NCI-H1105 (cell line): Measurements from ENCODE around the gene CDC26.
"Not testable (repeated sequence)": the region's sequence is repeated elsewhere in the genome, so short reads cannot be mapped to it uniquely, and the experiment has no call there.

Experiments used
- DNase-seq: peaks from one replicate; lab custom pipeline; 2025; lab: John Stamatoyannopoulos, UW

The CDC26 gene

DNA sequence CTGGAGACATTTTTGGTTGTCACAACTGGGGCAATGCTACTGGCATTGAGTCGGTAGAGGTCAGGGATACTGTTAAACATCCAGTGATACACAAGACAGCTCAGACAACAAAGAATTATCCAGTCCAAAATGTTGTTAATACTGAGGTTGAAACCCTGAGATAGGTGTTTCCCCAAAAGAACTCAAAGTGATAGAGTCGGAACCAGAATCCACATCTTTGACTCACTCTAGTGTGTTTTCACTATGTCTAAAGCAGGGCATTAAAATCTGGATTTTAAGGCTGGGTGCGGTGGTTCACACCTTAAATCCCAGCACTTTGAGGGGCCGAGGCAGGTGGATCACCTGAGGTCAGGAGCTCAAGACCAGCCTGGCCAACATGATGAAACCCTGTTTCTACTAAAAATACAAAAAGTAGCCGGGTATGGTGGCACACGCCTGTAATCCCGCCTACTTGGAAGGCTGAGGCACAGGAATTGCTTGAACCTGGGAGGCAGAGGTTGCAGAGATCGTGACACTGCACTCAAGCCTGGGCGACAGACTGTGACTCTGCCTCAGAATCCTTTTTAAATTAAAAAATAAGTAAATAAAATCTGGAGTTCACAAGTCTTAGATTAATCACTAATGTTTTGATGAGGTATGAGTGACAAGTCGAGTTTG, 37.0 kb downstream of the CDC26 start:
- no peak for DNase-seq

- no peak for DNase-seq
Measured at GRCh38 chr9:113237026-113237425, 38.3 kb downstream of the CDC26 start.

DNA sequence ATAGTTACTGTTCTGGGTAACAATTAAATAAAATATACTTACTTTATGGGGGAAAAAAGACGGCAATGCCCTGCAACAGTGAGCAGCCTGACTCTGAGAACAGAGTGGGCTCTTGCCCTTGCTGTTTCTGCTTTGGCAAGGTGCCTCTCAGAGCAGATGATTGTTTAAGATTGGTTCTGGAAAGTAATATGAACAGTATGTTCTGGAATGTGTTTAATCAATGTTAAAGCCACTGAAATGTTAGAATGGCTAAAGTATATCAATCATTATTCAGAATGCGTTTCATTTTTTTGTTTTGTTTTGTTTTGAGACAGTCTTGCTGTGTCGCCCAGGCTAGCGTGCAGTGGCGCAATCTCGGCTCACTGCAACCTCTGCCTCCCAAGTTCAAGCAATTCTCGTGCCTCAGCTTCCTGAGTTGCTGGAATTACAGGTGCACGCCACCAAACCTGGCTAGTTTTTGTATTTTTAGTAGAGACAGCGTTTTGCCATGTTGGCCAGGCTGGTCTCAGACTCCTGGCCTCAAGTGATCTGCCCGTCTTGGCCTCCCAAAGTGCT, 39.6 kb downstream of the CDC26 start:
- DNase-seq: not testable (repeated sequence)

- DNase-seq: no peak
Measured at GRCh38 chr9:113231701-113232100, 43.7 kb downstream of the CDC26 start.

- DNase-seq: no peak
Measured at GRCh38 chr9:113228130-113228665, 47.2 kb downstream of the CDC26 start.

DNA sequence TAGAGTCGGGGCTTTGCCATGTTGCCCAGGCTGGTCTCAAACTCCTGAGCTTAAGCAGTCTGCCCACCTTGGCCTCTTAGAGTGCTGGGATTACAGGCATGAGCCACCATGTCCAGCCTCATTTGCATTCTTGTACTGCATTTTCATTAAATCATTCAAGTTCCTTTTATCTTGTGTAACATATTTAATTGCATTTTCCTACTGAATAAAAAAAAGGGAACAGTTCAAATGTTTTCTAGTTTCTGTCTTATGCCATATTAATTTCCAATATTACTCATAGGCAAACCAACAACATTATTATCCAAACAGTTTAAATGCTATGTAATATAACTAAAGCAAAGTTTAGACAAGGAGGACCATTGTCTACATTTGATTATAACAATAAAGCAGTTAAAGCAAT, 47.9 kb downstream of the CDC26 start:
- DNase-seq: no peak

DNA sequence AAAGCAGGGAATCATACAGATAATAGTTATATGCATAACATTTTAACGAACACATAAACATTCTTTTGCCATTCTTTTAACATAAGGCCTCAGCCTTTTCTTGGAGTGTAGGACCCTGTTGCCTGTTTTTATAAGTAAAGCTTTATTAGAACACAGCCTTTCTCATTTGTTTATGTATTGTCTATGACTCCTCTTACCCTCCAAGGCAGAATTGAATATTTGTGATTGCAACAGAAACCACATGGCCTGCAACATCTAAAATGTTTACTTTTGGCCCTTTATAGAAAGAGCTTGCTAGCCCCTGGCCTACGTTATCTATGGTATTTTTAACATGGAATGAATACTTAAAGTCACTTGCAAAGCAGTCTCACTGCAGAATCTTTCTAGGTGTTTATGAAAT, 51.4 kb downstream of the CDC26 start:
- DNase-seq: no peak

DNA sequence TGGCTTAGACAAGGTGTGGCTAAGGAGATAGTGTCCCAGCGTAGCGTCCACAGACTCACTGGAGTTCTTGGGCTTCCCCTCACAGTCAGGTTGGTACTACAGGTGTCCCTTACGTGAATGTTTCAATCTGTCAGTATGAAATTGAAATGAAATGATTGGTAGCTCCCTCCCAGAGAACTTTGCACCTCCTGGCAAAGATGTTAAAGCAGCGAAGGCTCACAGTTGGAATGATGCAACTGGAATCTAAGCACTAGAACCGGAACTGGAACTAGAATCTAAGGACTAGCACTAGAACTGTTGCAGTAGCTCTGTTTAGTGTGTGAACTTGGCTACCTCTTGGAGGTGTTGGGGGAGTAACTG, 52.9 kb downstream of the CDC26 start:
- DNase-seq: no peak

DNA sequence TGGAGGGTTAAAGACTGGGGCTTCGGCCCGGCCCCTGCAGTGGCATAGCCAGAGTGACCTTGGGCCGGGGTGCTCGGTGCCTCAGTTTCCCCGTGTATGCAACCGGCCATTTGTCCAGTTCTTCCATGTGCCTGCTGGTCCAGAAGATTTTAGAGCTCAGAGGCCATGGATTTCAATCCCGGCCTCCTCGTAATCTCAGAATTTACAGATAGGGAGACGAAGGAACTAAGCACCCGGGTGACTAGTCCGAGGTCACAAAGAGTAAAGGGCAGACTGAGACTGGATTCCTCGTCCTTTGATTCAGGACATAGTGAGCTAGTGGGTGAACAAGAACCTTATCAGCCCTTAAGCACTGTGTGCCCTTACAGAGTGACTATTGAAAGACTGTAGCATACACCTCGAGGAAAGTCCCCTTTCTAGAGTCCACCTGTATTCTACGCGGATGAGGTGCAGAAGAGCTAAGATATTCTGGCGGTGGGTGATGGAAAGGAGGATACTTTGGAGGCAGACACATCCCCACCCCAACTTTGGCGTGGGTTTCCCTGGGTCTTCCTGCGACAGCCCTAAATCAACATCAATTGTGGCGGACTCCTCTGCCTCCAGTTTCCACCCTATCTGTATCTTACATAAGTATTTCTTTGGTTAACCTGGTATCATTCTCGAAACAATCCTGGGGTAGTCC, 53.4 kb downstream of the CDC26 start:
- no peak for DNase-seq

GRCh38 chr9:113221003-113221799, 54.2 kb downstream of the CDC26 start, which contains the start of the genes FKBP15 and SLC31A1:
FKBP15 (minus strand) TSS chr9:113221277; CDS start chr9:113221243, 34 bp downstream.
SLC31A1 (plus strand) TSS chr9:113221544; CDS start chr9:113256149, 34,605 bp downstream.
- peak; percentile 94 for DNase-seq

DNA sequence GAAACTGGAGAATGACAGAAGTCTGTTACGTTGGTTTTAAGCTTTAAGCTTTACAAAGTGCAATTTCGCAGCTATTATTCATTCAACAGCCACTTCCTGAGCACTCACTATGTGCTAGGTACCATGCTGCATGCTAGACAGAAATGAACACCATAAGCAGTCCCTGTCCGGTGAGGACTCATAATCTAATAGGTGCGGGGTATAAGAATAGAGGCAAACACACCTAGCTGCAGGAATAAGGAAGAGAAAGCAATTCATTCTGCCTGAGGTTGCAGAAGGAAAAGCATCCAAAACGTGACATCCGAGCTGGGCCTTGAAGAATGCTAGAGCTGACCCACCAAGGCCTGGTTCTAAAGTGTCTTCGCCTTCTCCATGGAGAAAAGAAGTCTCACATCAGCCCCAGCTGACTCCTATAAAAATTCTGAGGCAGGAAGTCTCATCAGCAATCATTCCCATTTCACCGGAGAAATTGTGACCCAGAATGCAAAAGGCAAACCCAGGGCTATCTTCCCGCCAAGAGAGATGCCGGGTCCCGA, 54.8 kb downstream of the CDC26 start:
- no peak for DNase-seq

DNA sequence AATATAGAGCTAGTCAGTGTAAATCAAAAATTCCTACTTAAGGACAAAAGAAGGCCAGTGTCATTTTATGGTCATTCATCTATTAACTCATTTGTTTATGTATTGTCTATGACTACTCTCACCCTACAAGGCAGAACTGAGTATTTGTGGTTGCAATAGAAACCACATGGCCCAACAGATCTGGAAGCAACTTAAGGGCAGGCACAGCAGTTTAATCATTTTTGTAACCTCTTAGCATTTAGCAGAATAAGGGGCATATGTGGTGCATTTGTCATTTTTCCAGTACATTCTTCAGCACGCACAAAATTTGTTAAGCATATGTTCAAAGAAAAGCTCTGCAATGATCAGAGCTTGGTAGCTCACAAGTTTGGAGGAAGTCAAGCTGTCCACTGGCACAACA, 55.4 kb downstream of the CDC26 start:
- no peak for DNase-seq

- DNase-seq: no peak
Measured at GRCh38 chr9:113219186-113219936, 56.0 kb downstream of the CDC26 start.
